ENCODE data around the gene MTM1.

Gene MTM1

DNA sequence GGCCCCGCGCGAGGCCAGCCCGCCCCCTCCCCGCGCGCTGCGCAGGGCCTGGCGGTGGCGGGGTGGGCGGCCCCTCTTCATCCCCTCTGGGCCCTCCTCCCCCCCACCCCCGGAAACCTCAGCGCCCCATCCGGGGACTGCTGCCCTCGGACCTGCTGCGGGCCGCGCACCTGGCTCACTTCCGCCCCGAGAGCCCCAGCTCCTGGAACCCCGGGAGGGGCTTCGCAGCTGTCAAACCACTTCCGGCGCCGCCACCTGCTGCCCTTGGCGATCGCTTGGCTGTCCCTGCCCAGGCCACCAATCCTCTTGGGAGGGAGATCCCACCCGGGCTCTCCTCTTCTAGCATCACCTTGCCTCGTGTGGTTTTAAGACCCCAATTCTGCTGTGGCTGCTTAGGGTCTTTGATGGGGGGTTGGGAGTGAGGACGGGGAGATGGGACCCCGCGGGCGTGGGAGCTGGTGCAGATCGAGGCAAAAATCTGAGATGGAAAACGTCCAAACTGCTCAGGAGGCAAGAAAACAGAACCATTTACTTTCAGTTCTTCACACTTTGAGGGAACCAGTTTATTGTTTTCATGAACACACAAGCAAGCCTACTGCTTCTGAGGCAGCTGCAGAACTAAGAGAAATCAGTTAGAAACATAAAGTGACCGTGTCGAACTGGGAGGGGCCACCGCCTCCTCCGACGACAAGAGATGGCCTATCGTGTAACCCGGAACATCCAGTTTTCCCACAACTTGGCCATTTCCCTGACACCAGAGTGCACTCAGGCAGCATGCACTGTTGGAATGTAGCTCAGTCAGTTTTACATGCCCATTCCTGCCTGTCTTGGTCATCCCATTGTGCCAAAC is 125.5 kb downstream of the MTM1 start:
- DNase-seq = peak; percentile 35
- in situ Hi-C loops (cut with HindIII; ENCODE audit: low pct_ligation_motif_present, low pct_unique_long_range_greater_than_20kb, low sequenced_read_pairs) = no loop called here

DNA sequence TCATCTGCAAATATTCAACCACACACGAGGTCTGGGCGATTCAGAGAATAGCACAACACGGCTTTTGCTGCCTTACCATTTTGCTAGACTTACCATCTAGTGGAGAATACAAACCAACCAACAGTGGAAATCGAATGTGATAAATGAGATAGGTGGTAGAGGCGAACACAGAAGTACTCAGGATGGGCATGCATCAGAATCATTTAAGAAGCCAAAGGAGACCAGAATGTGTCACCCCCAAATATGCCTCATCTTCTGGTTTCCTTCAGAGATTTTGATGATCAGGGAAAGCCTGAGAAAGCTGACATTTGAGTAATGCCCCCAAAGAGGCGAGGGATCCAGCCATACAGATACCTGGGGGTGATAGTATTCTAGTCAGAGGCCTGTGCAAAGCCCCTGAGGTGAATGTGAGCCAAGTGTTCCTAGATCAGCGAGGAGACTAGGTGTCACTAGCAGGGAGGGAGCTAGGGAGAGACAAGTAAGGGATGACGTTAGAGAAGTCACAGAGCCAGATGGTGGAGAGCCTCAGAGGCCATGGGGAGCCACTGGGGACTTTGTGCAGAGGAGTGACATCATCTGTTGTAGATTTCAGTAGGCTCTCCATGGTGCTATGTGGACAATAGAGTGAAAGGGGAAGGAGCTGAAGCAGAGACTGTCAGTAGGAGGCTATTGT is 126.5 kb downstream of the MTM1 start:
- in situ Hi-C loops (cut with HindIII; ENCODE audit: low pct_ligation_motif_present, low pct_unique_long_range_greater_than_20kb, low sequenced_read_pairs) = no loop called here
- DNase-seq = no peak

DNA sequence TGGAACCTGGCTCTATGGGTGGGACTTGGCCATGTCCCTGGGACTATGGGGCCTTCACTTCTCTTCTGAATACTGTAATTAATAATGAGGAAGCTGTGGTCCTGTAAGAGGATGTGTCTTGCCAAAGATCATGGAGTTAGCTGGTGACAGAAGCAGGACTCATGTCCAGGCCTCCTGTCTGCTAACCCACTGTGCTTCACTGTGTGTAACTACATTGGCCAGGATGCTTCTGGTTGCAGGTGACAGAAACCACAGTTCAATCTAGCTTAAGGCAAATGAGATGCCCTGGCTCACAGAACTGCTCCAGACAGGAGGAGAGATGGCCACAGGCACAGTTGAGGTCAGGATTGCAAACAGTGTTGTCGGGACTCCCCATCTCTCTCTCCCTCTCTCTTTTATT is 127.9 kb downstream of the MTM1 start:
- in situ Hi-C loops (cut with HindIII; ENCODE audit: low pct_ligation_motif_present, low pct_unique_long_range_greater_than_20kb, low sequenced_read_pairs) = no loop called here
- DNase-seq = no peak

DNA sequence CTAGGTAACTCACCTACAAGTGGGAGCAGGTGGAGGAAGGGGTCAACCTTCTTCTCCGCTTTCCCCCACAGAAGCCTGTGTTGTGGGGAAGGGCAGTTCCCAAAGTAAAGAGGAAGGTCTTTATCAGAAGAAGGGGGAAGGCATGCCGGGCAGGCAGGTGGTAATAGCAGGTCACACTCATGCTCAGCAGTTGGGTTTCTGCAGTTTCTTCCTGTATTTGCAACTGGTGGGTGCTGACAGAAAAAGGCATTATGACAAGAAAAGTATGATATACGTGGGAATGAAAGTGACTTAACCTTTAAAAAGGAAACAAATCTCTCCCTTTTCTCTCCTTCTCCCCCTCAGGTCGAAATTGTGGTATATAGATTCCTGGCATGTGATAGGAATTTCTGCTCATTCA is 128.4 kb downstream of the MTM1 start:
- in situ Hi-C loops (cut with HindIII; ENCODE audit: low pct_ligation_motif_present, low pct_unique_long_range_greater_than_20kb, low sequenced_read_pairs) = no loop called here
- DNase-seq = no peak

DNA sequence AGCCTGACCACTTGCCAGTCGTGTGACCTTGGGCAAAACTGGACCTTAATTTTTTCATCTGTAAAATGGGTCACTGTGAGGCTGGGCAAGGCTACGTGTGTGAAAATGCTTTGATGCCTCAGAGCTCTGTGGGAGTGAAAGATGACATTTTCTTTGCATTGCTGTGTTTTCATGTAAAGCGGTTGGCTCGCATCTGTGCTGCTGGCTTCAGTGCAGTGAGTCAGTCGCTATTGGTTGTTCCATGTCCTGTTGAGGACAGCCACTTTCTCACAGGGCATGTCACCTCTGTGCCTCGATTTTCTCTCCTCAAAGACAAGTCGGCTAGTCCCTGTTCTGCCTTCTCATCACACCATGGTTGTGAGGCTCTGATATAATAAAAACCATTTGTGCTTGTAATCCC is 129.2 kb downstream of the MTM1 start:
- in situ Hi-C loops (cut with HindIII; ENCODE audit: low pct_ligation_motif_present, low pct_unique_long_range_greater_than_20kb, low sequenced_read_pairs) = no loop called here
- DNase-seq = no peak

DNA sequence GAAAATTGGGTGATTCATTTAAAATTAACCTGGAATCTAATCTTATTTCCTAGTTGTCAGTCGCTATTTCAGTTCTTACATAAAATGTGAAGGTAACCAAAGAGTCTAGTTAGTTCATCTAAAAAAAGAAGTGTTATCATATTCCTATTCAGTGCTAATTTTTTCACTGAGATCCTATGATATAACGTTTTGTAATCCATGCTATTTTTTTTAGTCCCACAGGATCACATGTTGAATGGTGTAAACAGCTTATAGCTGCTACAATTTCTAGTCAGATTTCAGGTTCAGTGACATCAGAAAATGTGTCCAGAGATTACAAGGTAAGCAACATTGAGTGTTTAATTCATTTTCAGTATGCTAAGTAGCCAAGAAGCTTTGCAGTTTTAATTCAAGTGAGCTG is 130.6 kb downstream of the MTM1 start:
- no peak for DNase-seq
- in situ Hi-C loops (cut with HindIII; ENCODE audit: low pct_ligation_motif_present, low pct_unique_long_range_greater_than_20kb, low sequenced_read_pairs) = no loop called here

DNA sequence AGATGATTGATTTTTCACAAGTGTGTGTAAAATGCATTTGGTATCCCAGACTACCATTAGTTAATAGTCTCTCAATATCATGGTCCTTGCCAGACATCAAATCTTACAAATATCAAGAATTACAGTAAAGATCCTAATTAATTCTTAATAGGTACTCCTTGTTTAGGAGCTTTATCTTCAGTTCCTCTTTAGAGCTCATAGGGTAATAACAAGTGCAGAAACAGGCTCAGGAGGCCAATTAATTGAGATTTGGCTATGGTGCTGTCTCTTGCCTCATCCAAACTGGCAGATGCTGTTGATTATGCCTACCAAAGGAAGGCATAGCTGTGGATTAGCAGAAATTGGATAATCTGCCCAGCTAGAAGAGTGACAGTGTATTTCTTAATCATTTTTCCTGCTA is 131.7 kb downstream of the MTM1 start:
- in situ Hi-C loops (cut with HindIII; ENCODE audit: low pct_ligation_motif_present, low pct_unique_long_range_greater_than_20kb, low sequenced_read_pairs) = no loop called here
- no peak for DNase-seq

DNA sequence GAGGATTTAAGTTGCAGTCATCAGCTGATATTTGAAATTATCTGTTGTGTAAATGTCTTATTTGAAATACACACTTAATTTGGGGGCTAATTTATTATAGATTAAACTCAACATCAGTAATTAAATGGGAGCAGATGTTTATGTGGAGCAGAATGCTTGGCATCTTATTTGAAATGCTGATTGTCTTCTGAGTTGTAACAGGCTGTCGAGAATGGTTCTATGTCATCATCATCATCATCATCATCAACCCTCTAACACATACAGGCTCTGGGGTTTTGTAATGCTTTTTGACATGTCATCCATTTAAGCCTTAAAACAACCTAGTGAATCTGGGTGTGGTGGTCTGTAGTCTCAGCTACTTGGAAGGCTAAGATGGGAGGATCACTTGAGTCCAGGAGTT is 133.0 kb downstream of the MTM1 start:
- in situ Hi-C loops (cut with HindIII; ENCODE audit: low pct_ligation_motif_present, low pct_unique_long_range_greater_than_20kb, low sequenced_read_pairs) = no loop called here
- no peak for DNase-seq

DNA sequence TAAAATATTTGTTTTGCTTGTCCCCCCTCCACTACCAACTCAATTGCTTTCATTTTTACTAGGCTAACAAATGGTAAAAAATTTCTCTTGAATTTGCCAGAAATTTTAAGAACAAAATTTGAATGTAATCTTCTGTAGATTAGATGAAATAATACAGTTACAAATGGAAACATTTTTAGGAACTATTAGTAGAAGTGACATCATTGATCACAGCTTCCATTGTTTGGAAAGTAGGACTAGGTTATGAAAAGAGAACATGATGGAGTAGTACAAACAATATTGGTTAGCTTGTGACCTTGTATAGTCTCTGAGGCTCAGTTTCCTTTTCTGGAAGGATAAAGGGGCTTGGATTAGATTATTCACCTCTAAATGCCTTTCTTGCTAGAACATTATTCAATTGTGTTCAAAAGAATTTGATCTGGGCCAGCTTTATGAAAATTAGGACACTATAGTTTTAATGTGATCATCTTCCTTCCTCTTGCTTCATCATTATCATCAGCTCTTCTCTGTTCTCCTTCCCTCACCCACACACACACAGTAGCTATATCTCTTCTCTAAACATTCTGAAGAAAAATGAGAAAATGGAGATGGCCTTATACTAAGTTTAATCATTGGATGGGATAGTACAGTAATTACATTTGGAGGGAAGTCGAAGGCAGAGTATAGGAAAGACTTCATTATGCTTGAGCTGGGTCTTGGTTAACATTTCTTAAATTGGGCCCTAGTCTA is 134.7 kb downstream of the MTM1 start:
- no peak for DNase-seq
- in situ Hi-C loops (cut with HindIII; ENCODE audit: low pct_ligation_motif_present, low pct_unique_long_range_greater_than_20kb, low sequenced_read_pairs) = no loop called here

DNA sequence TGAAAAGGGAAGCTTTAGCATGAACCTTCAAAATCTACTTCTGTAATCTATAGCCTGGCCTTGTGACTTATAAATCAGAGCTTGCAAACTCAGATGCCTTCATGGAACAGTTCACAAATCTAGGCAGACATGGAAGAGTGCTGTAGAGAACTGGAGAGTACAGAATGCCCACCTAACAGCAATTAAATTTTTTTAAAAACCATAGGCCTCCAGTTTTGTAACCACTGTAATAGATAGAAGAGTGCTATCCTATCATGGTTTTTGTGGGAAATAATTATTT is 135.2 kb downstream of the MTM1 start:
- in situ Hi-C loops (cut with HindIII; ENCODE audit: low pct_ligation_motif_present, low pct_unique_long_range_greater_than_20kb, low sequenced_read_pairs) = no loop called here
- no peak for DNase-seq

DNA sequence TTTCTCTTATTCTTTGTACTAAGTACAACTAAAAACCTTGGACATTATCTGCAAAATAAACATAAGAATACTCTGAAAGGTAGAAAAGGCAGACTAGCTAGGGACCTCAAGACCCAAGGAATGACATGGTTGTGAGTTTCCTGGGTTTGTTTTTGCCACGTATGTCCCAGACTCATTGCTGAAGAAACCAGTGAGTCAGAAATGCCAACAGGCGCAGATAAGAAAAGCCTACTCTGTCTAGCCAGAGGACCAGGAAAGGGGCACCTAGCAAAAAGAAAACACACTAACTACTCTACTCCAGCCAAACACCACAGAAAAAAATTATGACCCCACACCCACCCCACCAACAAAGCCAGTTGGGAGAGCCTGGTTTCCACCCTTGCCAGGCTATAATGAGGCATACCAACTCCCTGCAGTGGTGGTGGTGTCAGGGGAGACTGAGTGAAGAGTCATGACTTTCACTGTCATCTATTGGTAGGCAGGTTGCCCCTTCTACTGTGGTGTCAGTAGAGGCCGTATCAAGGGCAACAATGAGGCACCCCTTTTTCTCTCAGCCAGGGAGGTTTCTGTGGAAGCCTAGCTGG is 135.7 kb downstream of the MTM1 start:
- no peak for DNase-seq
- in situ Hi-C loops (cut with HindIII; ENCODE audit: low pct_ligation_motif_present, low pct_unique_long_range_greater_than_20kb, low sequenced_read_pairs) = no loop called here

DNA sequence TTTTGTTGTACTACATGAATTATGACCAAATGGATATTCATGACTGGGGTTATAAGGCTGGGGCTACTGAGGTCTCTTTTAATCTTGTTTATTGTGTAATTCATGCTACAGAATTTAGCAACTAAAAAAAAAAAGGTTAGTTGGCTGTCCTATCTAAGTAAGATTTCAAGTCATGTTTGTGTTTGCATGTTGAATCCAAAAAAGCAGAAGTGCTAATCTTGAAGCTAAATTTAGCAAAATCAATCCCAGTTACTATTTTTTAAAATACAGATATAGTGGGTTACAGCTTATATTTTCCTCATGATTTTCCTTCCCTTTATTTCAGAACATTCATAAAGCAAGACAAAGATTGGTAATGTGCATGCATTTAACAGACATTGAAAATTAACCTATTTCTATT is 144.2 kb downstream of the MTM1 start:
- in situ Hi-C loops (cut with HindIII; ENCODE audit: low pct_ligation_motif_present, low pct_unique_long_range_greater_than_20kb, low sequenced_read_pairs) = no loop called here
- no peak for DNase-seq

DNA sequence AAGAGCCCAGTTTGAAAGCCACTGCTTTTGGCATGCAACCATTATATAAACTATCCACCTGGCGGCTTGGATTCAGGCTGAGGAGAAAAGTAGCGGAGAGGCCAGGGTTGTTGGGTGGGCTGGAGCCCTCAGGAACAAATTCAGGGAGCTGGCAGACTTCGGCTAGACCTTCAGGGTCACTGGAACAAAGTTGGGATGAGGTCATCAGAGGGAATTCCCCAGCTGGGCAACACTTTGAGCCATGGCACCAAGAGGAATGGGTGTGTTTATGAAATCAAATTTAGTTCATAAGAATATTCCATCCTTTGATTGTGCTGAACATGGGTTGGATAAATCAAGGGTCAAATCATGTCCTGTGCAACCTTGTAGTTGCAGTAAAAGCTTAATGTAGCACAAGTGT is 146.8 kb downstream of the MTM1 start:
- in situ Hi-C loops (cut with HindIII; ENCODE audit: low pct_ligation_motif_present, low pct_unique_long_range_greater_than_20kb, low sequenced_read_pairs) = no loop called here
- no peak for DNase-seq

DNA sequence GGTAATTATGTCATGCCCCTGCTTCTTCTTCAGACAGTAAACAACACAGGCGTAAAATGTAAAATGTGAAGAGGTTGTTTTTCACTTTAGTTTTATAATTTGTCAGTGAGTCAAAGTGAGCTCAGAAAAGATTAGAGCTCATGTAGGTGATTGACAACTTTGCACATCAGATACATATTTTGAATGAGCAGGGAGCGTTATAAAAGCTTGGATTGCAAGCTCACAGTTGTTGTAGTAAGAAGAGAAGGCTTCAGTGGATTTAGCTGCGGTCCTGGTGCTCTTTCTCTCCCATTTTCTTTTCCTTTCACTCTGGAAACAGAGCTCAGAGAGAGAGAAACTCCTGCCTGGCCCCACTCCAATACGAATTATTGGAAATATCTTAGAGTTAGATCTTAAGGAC is 151.2 kb downstream of the MTM1 start:
- DNase-seq = no peak
- in situ Hi-C loops (cut with HindIII; ENCODE audit: low pct_ligation_motif_present, low pct_unique_long_range_greater_than_20kb, low sequenced_read_pairs) = no loop called here

All from ACHN (cell line).